Measurements from ENCODE around the gene PMEL. TPM values are rescaled to one million over a fixed set of nuclear protein-coding genes. Genes with fewer than 3 reads are reported as not detected.

Gene PMEL
- total and polyA plus RNA-seq, 9 of the 15 experiments (the other 6 are each of a cell fraction or from before 2014, with no cell fraction given) = 0.36 to 2.0 (median 0.98) TPM

DNA sequence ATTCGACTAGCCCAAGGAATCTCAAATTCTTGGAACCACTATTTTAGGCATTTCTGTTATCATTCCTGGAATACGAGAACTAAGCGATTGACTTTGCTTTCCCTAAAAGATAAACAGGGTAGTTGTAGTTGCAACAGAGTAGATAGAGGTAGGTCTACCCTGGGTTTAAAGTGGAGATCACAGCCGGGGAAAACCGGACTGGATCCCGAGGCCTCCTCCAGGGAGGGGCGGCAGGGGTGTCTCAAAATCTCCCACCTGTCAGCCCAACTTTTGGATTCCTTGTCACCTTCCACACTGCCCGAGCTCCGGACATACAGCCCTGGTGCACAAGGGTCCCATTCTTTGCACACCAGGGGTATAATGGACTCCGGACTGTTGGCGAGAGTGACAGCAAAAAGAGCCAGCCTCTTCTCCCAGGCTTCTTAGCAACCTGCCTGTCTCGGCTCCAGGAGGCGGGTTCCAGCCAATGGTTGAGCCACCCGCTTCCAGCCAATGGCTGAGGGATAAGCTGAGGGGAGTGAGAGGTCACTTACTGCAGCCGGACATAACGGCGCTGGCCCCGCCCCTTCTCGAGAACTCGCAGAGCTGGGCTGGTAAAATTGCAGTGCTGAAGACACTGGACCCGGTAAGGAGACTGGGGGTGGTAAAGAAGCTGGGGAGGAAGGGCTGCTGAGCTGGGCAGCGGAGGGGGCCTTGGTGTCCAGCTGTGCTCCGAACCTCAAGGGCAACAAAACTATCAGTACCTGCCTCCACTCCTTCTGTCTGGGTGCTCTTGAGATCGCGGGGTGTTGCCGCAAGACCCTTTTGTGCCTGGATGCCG, 31.1 kb upstream of the PMEL start, which contains the start of gene SUOX (continued):
- TF ChIP-seq, protein P1, sequence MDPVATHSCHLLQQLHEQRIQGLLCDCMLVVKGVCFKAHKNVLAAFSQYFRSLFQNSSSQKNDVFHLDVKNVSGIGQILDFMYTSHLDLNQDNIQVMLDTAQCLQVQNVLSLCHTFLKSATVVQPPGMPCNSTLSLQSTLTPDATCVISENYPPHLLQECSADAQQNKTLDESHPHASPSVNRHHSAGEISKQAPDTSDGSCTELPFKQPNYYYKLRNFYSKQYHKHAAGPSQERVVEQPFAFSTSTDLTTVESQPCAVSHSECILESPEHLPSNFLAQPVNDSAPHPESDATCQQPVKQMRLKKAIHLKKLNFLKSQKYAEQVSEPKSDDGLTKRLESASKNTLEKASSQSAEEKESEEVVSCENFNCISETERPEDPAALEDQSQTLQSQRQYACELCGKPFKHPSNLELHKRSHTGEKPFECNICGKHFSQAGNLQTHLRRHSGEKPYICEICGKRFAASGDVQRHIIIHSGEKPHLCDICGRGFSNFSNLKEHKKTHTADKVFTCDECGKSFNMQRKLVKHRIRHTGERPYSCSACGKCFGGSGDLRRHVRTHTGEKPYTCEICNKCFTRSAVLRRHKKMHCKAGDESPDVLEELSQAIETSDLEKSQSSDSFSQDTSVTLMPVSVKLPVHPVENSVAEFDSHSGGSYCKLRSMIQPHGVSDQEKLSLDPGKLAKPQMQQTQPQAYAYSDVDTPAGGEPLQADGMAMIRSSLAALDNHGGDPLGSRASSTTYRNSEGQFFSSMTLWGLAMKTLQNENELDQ (CRISPR knock-in tag; IDR thresholded peaks at IDR 0.05; ENCODE audit: borderline replicate concordance) = no peak
- TF ChIP-seq PTTG1 (tag; IDR thresholded peaks at IDR 0.05; ENCODE audit: low read depth) (no peak), FOS (IDR thresholded peaks at IDR 0.05; ENCODE audit: extremely low read depth, insufficient read length) (peak; percentile 65), DPF2 (IDR thresholded peaks at IDR 0.05) (no peak), ADNP (tag; IDR thresholded peaks at IDR 0.05) (0 out of 2 replicates have a peak, but pooled peaks have one; percentile 13), RUNX1 (IDR thresholded peaks at IDR 0.05; ENCODE audit: low read depth) (no peak), DMBX1 (CRISPR knock-in tag; IDR thresholded peaks at IDR 0.05; ENCODE audit: borderline replicate concordance) (no peak), SETDB1 (IDR thresholded peaks at IDR 0.05; ENCODE audit: low read length) (no peak), RNF2 (IDR thresholded peaks at IDR 0.05) (0 out of 2 replicates have a peak, but pooled peaks have one; percentile 21), SP2 (IDR thresholded peaks at IDR 0.05; ENCODE audit: extremely low read depth, low read depth, low read length, poor library complexity, severe bottlenecking) (peak; percentile 51), ZNF134 (CRISPR knock-in tag; conservative IDR thresholded peaks at IDR 0.05) (no peak)
- TF ChIP-seq, protein P2, sequence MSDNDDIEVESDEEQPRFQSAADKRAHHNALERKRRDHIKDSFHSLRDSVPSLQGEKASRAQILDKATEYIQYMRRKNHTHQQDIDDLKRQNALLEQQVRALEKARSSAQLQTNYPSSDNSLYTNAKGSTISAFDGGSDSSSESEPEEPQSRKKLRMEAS (CRISPR knock-in tag; IDR thresholded peaks at IDR 0.05) = no peak; the same call in 1 of the 2 replicates
- TF ChIP-seq, protein P3, sequence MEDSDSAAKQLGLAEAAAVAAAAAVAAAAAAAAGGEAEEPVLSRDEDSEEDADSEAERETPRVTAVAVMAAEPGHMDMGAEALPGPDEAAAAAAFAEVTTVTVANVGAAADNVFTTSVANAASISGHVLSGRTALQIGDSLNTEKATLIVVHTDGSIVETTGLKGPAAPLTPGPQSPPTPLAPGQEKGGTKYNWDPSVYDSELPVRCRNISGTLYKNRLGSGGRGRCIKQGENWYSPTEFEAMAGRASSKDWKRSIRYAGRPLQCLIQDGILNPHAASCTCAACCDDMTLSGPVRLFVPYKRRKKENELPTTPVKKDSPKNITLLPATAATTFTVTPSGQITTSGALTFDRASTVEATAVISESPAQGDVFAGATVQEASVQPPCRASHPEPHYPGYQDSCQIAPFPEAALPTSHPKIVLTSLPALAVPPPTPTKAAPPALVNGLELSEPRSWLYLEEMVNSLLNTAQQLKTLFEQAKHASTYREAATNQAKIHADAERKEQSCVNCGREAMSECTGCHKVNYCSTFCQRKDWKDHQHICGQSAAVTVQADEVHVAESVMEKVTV (CRISPR knock-in tag; IDR thresholded peaks at IDR 0.05) = no peak
- TF ChIP-seq, protein P4, sequence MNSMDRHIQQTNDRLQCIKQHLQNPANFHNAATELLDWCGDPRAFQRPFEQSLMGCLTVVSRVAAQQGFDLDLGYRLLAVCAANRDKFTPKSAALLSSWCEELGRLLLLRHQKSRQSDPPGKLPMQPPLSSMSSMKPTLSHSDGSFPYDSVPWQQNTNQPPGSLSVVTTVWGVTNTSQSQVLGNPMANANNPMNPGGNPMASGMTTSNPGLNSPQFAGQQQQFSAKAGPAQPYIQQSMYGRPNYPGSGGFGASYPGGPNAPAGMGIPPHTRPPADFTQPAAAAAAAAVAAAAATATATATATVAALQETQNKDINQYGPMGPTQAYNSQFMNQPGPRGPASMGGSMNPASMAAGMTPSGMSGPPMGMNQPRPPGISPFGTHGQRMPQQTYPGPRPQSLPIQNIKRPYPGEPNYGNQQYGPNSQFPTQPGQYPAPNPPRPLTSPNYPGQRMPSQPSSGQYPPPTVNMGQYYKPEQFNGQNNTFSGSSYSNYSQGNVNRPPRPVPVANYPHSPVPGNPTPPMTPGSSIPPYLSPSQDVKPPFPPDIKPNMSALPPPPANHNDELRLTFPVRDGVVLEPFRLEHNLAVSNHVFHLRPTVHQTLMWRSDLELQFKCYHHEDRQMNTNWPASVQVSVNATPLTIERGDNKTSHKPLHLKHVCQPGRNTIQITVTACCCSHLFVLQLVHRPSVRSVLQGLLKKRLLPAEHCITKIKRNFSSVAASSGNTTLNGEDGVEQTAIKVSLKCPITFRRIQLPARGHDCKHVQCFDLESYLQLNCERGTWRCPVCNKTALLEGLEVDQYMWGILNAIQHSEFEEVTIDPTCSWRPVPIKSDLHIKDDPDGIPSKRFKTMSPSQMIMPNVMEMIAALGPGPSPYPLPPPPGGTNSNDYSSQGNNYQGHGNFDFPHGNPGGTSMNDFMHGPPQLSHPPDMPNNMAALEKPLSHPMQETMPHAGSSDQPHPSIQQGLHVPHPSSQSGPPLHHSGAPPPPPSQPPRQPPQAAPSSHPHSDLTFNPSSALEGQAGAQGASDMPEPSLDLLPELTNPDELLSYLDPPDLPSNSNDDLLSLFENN (IDR thresholded peaks at IDR 0.05; ENCODE audit: low read depth in 2 of 2, low read length in 2 of 2) = no peak
